Esophagus mucosa (tissue), 1 donor: ENCODE measurements around the gene ADSL. TPM values are rescaled to one million over a fixed set of nuclear protein-coding genes. Genes with fewer than 3 reads are reported as not detected.

Experiments
- total RNA-seq: library from RNA; stranded (reverse); gene quantifications from one replicate; pipeline ENCODE4 v1.2.4, GENCODE V29; 2023
- donor health status: DM: yes; HTN: yes; CAD: no.

ADSL gene
- total RNA-seq, 1 donor from 2014 or later: 28.2 TPM

Other genes starting within 250 kb of the ADSL start
- 19.3 TPM for gene TNRC6B, start 168.6 kb upstream of the ADSL start, total RNA-seq
- 32.2 TPM for gene SGSM3, start 24.1 kb downstream of the ADSL start, total RNA-seq